Activated CD4-positive, alpha-beta T cell treated with anti-CD3 and anti-CD28 coated beads for 48 hours (primary cell): ENCODE results near the gene ACAP3.

Experiments used
- DNase-seq: peaks from one replicate; pipeline ENCODE4 v3.0.0-alpha.2; 2020

The ACAP3 gene

GRCh38 chr1:1313500-1314236 is 5.9 kb upstream of the ACAP3 start:
- no peak for DNase-seq

GRCh38 chr1:1312450-1313314 is 5.0 kb upstream of the ACAP3 start:
- no peak for DNase-seq

- DNase-seq, result no peak
These were observed 3.7 kb upstream of the ACAP3 start for GRCh38 chr1:1311107-1312104.

GRCh38 chr1:1310476-1311053 is 2.8 kb upstream of the ACAP3 start:
- DNase-seq, result no peak

- DNase-seq, result no peak
These were observed 2.3 kb upstream of the ACAP3 start for GRCh38 chr1:1310109-1310385.

GRCh38 chr1:1309251-1310108 is 1.8 kb upstream of the ACAP3 start:
- peak; percentile 36 for DNase-seq

GRCh38 chr1:1308756-1309250 is 1.1 kb upstream of the ACAP3 start:
- no peak for DNase-seq

GRCh38 chr1:1307261-1307922 is 338 bp downstream of the ACAP3 start:
- no peak for DNase-seq

GRCh38 chr1:1306661-1307260 is 969 bp downstream of the ACAP3 start:
- DNase-seq, result no peak

GRCh38 chr1:1306070-1306660 is 1.6 kb downstream of the ACAP3 start:
- peak; percentile 42 for DNase-seq

- peak; percentile 70 for DNase-seq
These were observed 2.2 kb downstream of the ACAP3 start for GRCh38 chr1:1305300-1306069.

- DNase-seq, result no peak
These were observed 3.1 kb downstream of the ACAP3 start for GRCh38 chr1:1304331-1305299.

GRCh38 chr1:1303736-1304135 is 4.0 kb downstream of the ACAP3 start:
- DNase-seq, result no peak

GRCh38 chr1:1302951-1303509 is 4.7 kb downstream of the ACAP3 start:
- DNase-seq, result no peak

GRCh38 chr1:1302006-1302430 is 5.7 kb downstream of the ACAP3 start:
- no peak for DNase-seq

GRCh38 chr1:1300352-1300739 is 7.4 kb downstream of the ACAP3 start:
- DNase-seq, result no peak

GRCh38 chr1:1299686-1300351 is 7.9 kb downstream of the ACAP3 start:
- peak; percentile 41 for DNase-seq
